Putamen (tissue), 1 donor: Measurements from ENCODE around the gene PPP3R1.

ENCODE experiments used
- DNase-seq: peaks from one replicate; pipeline ENCODE4 v3.0.0-alpha.2; 2016; ENCODE audit warnings: low spot score

PPP3R1 gene

GRCh38 chr2:68234405-68234804 lies 17.9 kb downstream of the PPP3R1 start:
- no peak for DNase-seq

GRCh38 chr2:68231061-68231372 lies 21.3 kb downstream of the PPP3R1 start:
- no peak for DNase-seq

- DNase-seq: no peak
Observed at GRCh38 chr2:68230241-68231060, 21.9 kb downstream of the PPP3R1 start.

- no peak for DNase-seq
Observed at GRCh38 chr2:68226794-68227193, 25.5 kb downstream of the PPP3R1 start.

GRCh38 chr2:68225119-68225632 lies 27.2 kb downstream of the PPP3R1 start:
- DNase-seq: no peak

- no peak for DNase-seq
Observed at GRCh38 chr2:68223419-68223818, 28.9 kb downstream of the PPP3R1 start.

GRCh38 chr2:68222287-68222686 lies 30.0 kb downstream of the PPP3R1 start:
- no peak for DNase-seq

GRCh38 chr2:68218343-68218901 lies 33.9 kb downstream of the PPP3R1 start:
- DNase-seq: no peak

- no peak for DNase-seq
Observed at GRCh38 chr2:68217729-68218128, 34.6 kb downstream of the PPP3R1 start.

GRCh38 chr2:68216454-68217310 lies 35.6 kb downstream of the PPP3R1 start:
- DNase-seq: no peak

GRCh38 chr2:68214381-68214780 lies 38.0 kb downstream of the PPP3R1 start:
- DNase-seq: no peak

GRCh38 chr2:68206793-68207192 lies 45.5 kb downstream of the PPP3R1 start:
- DNase-seq: no peak

- DNase-seq: no peak
Observed at GRCh38 chr2:68203587-68203986, 48.7 kb downstream of the PPP3R1 start.

GRCh38 chr2:68200157-68200787 lies 52.1 kb downstream of the PPP3R1 start:
- DNase-seq: no peak

- peak; percentile 26 for DNase-seq
Observed at GRCh38 chr2:68196120-68196716, 56.1 kb downstream of the PPP3R1 start.

GRCh38 chr2:68195096-68195495 lies 57.2 kb downstream of the PPP3R1 start:
- DNase-seq: no peak

GRCh38 chr2:68193787-68194372 lies 58.5 kb downstream of the PPP3R1 start:
- no peak for DNase-seq

GRCh38 chr2:68193144-68193543 lies 59.2 kb downstream of the PPP3R1 start:
- no peak for DNase-seq

- DNase-seq: no peak
Observed at GRCh38 chr2:68190991-68191731, 61.2 kb downstream of the PPP3R1 start.

- DNase-seq: no peak
Observed at GRCh38 chr2:68189991-68190784, 62.1 kb downstream of the PPP3R1 start.
